Natural killer cell treated with Interleukin-12 subunit alpha and Interleukin-12 subunit beta and Interleukin-15 and Interleukin-18, amount 100 ng/mL, for 72 hours (primary cell): ENCODE measurements around the gene TCP11L2. TPM values are rescaled to one million over a fixed set of nuclear protein-coding genes. Genes with fewer than 3 reads are reported as not detected.

Experiments
- ATAC-seq, 2 donors: fragments of 150-1000 bp; cut with Tn5 transposase in 1 of 2; sonication (Bioruptor Pico), chemical (Tn5 transposase) in 1 of 2; 2 replicates each; pipeline ENCODE4 v1.10.0; 2021
- DNase-seq: peaks from one replicate; pipeline ENCODE4 v3.0.0; 2022; ENCODE audit warnings: low spot score
- H3K27ac Mint-ChIP-seq, 2 donors: 1 replicate in 1 of 2; 2 replicates in 1 of 2; pipeline ENCODE4 v1.8.0; 2022; ENCODE audit warnings: mixed read lengths in 2 of 2, mild to moderate bottlenecking in 1 of 2, moderate library complexity in 1 of 2
- H3K27me3 Mint-ChIP-seq, 2 donors: 1 replicate in 1 of 2; 2 replicates in 1 of 2; pipeline ENCODE4 v1.8.0; 2022; ENCODE audit warnings: mixed read lengths in 2 of 2
- H3K36me3 Mint-ChIP-seq: one replicate; pipeline ENCODE4 v1.8.0; 2022; ENCODE audit warnings: mixed read lengths
- H3K4me1 Mint-ChIP-seq, 2 donors: 1 replicate in 1 of 2; 2 replicates in 1 of 2; pipeline ENCODE4 v1.8.0; 2022; ENCODE audit warnings: low read depth in 2 of 2, mixed read lengths in 2 of 2, mild to moderate bottlenecking in 1 of 2
- H3K4me3 Mint-ChIP-seq: one replicate; pipeline ENCODE4 v1.8.0; 2022; ENCODE audit warnings: mixed read lengths
- H3K9me3 Mint-ChIP-seq: 2 replicates; pipeline ENCODE4 v1.8.0; 2022; ENCODE audit warnings: mixed read lengths
- total RNA-seq, 2 donors: library from RNA; stranded (reverse); gene quantifications; one replicate each; pipeline ENCODE4 v1.2.3, GENCODE V29; 2022

Gene TCP11L2
- total RNA-seq, result 1 to 10 TPM; 3.5 to 5.8 TPM

DNA sequence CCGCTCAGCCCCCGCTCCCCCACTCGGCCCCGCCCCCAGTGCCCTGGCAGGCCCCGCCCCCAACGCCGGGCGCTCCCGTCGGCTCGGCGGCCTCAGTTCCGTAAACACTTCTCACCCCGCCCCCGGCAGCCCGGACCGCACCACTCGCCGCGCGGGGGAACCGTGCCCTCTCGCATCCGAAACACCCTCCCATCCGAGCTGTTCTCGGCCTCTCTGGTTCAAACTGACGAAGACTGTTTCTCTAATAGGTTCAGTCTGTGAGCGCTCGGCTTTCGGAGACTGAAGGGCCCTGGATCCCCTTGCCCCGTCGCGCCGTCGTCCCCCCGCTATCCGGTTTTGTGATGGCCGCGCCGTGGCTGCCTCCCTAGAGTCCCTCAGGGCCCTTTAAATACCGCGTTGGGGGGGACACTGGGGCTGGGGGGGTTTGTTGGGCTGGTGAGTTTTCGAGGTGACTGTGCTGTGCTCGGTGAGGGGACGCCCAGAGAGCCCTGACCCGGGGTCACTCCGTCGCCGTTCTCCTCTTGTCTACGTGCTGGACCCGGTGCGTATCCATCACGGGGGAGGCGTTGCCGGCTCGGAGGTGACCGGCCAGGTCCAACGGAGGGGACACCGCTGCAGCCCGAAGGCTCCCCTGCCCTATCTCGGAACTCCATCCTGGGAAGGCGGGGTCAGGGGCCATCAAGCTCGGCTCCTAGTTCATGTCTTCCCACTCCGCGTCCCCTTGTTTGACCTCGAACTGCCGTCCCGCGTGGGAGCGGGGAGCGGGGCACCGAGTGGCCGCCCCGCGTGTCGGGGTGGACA is at the start of gene TCP11L2:
TSS of gene TCP11L2 (plus strand) at position 333 of the 801 bp plus-strand sequence. CDS start 8,343 bp downstream, outside the sequence.
- ATAC-seq (peak; percentile 93 to 95), DNase-seq (peak; percentile 92)
- Mint-ChIP-seq H3K36me3 (no peaks in the 10 kb centered on the region), H3K27me3 (no peaks in the 10 kb centered on the region), H3K27ac (peak within 1 kb of the TSS; percentile 92 to 98), H3K9me3 (no peaks in the 10 kb centered on the region), H3K4me3 (peak within 1 kb of the TSS; percentile 94), H3K4me1 (peaks cover 29 to 32% of the 10 kb centered on the region in 2 donors)

DNA sequence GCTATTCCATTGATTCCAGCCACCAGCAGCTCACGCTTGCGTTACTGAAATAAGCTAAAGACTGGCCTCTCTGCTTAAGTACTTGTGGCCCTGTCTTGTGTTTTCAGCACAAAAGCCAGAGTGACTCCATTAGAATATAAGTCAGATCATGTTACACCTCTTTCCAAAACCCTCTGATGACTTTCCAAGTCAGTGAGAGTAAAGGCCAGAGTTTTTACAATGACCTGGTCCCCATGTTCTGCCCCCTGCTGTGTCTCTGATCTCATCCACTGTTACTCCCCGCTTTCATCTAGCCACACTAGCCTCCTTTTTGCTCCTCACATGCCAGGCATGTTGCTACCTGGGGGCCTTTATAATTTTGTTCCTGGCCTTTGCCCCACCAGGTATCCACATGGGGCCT is 47.8 kb upstream of the TCP11L2 start:
- Mint-ChIP-seq H3K27ac (no peak overlapping the region), H3K4me3 (no peak overlapping the region), H3K36me3 (no peaks in the 10 kb centered on the region), H3K9me3 (no peaks in the 10 kb centered on the region), H3K4me1 (peaks cover 0 to 1% of the 10 kb centered on the region in 2 donors), H3K27me3 (peaks cover 0 to 1% of the 10 kb centered on the region in 2 donors)
- DNase-seq (no peak), ATAC-seq (no peak)

DNA sequence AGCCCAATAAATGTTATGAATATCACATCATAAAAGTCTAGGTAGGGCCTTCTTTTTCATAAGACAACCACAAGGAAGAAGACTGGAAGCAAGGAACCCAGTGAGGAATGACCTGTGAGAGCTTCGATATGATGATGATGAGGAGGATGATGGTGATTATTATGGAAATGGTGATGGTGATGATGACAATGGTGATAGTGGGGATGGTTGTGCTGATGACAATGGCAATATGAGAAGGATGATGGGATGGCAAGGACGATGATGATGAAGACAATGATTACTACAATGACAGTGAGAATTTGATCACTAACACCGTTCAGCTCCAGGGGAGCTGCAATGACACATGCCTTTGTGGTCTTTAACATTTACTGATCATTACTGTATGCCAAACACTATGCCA is 47.0 kb upstream of the TCP11L2 start:
- Mint-ChIP-seq H3K27me3 (peaks cover 0 to 4% of the 10 kb centered on the region in 2 donors), H3K4me3 (no peak overlapping the region), H3K9me3 (no peaks in the 10 kb centered on the region), H3K4me1 (no peaks in the 10 kb centered on the region), H3K27ac (no peak overlapping the region), H3K36me3 (no peaks in the 10 kb centered on the region)
- ATAC-seq, result no peak
- DNase-seq, result no peak

DNA sequence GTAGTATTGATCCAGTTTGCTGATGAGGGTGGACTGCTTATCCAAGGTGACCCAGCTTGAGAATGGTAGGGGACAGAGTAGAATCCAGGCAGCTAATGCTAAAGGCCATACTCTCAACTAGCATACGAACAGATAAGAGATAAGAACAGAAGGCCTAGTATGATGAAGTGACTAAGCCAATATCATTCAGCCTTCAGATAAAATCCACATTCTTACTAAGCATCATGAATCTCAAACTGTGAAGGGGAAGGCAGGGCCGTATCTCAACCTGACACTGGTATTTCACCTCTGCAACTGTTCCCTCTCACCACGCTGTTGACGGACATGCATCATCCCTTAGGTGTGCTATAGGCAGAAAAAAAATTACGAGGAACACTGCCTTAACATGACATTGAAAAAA is 46.6 kb upstream of the TCP11L2 start:
- Mint-ChIP-seq H3K4me1 (no peaks in the 10 kb centered on the region), H3K4me3 (no peak overlapping the region), H3K27me3 (peaks cover 0 to 4% of the 10 kb centered on the region in 2 donors), H3K27ac (no peak overlapping the region), H3K36me3 (no peaks in the 10 kb centered on the region), H3K9me3 (no peaks in the 10 kb centered on the region)
- peak in 1 of 2 donors; percentile 31 for ATAC-seq
- DNase-seq, result no peak

DNA sequence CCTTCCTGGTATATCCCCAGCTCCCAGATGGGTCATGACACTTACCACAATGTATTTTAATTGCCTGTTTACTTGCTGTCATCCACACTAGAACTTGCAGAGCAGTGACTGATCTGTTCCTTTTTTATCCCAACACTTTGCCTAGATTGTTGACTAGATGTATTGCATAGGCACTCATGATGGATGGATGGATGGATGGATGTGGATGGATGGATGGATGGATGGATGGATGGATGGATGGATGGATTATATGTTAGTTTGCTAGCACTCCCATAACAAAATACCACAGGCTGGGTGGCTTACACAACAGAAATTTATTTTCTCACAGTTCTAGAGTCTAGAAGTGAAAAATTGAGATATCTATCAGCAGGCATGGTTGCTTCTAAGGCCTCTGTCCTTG is 46.0 kb upstream of the TCP11L2 start:
- Mint-ChIP-seq H3K9me3 (no peaks in the 10 kb centered on the region), H3K4me3 (no peak overlapping the region), H3K27ac (no peak overlapping the region), H3K27me3 (peaks cover 0 to 4% of the 10 kb centered on the region in 2 donors), H3K36me3 (no peaks in the 10 kb centered on the region), H3K4me1 (no peaks in the 10 kb centered on the region)
- DNase-seq (no peak), ATAC-seq (no peak)

DNA sequence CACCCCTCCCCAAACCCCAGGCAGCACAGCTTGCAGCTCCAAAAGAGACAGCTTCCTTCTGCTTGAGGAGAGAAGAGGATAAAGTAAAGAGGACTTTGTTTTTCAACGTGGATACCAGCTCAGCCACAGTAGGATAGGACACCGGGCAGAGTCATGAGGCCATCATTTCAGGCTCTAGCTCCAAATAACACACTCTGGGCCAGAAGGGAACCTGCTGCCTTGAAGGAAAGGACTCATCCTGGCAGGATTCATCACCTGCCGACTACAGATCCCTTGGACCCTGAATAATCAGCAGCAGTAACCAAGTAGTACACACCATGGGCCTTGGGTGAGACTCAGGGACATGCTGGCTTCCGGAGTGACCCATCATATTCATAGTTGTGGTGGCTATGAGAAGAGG is 44.3 kb upstream of the TCP11L2 start:
- no peaks in the 10 kb centered on the region for H3K9me3 Mint-ChIP-seq

DNA sequence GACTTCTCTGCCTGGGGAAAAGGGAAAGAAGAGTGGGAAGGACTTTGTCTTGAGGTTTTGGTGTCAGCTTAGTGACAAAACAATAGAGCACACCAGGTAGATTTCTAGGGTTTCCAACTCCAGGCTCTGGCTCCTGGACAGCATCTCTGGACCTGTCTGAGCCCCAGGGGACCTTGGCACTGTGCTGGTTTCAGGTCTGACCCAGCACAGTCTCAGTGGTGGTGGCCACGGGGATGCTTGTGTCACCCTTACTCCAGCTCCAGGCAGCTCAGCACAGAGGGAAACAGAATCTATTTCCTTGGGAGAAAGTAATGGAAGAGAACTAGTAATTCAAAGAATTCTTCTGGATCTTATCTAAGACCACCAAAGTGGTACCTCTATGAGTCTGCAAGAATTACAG is 43.6 kb upstream of the TCP11L2 start:
- Mint-ChIP-seq H3K4me3 (no peak overlapping the region), H3K27ac (no peak overlapping the region), H3K9me3 (no peaks in the 10 kb centered on the region), H3K27me3 (peaks cover 8 to 11% of the 10 kb centered on the region in 2 donors), H3K4me1 (no peaks in the 10 kb centered on the region), H3K36me3 (no peaks in the 10 kb centered on the region)
- ATAC-seq, result no peak
- DNase-seq, result no peak

More for the DNA sequence above, 44.3 kb upstream of the TCP11L2 start:
- Mint-ChIP-seq H3K36me3 (no peaks in the 10 kb centered on the region), H3K4me1 (no peaks in the 10 kb centered on the region), H3K27me3 (peaks cover 8% of the 10 kb centered on the region in 2 donors), H3K4me3 (no peak overlapping the region), H3K27ac (no peak overlapping the region)
- ATAC-seq (no peak), DNase-seq (no peak)

DNA sequence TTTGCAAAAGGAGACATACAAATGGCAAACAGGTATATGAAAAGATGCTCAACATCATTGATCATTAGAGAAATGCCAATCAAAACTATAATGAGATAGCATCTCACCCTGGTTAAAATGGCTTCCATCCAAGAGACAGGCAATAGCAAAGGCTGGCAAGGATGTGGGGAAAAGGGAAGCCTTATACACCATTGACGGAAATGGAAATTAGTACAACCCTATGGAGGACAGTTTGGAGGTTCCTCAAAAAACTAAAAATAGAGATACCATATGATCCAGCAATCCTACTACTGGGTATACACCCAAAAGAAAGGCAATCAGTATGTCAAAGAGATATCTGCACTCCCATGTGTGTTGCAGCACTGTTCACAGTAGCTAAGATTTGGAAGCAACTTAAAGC is 37.4 kb upstream of the TCP11L2 start:
- Mint-ChIP-seq H3K27ac (no peak overlapping the region), H3K9me3 (no peaks in the 10 kb centered on the region), H3K4me1 (no peaks in the 10 kb centered on the region), H3K4me3 (no peak overlapping the region), H3K27me3 (peaks cover 15 to 22% of the 10 kb centered on the region in 2 donors), H3K36me3 (no peaks in the 10 kb centered on the region)
- ATAC-seq (no peak), DNase-seq (no peak)

DNA sequence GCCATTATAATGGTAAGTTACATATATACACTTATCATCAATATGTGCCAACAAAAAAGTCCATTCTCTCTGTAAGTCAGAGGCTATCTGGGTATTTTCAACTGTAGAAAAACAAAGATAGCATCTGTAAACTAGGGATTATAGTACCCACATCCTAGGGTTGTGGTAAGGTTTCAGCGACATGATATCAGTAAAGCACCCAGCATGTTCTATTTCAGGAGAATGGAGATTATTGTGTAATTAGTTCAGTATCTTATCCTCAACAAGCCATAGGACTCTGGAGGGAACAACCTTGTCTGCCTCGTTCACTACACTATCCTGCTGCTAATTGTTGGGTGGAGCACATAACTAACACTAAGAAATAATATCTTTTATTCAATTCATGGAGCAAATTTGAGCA is 35.0 kb upstream of the TCP11L2 start:
- ATAC-seq (peak in 1 of 2 donors; percentile 57), DNase-seq (no peak)
- H3K36me3 Mint-ChIP-seq, result no peaks in the 10 kb centered on the region
- peaks cover 10 to 24% of the 10 kb centered on the region in 2 donors for H3K27me3 Mint-ChIP-seq
- H3K4me1 Mint-ChIP-seq, result no peaks in the 10 kb centered on the region
- no peak overlapping the region for H3K4me3 Mint-ChIP-seq
- H3K27ac Mint-ChIP-seq, result no peak overlapping the region
- no peaks in the 10 kb centered on the region for H3K9me3 Mint-ChIP-seq

DNA sequence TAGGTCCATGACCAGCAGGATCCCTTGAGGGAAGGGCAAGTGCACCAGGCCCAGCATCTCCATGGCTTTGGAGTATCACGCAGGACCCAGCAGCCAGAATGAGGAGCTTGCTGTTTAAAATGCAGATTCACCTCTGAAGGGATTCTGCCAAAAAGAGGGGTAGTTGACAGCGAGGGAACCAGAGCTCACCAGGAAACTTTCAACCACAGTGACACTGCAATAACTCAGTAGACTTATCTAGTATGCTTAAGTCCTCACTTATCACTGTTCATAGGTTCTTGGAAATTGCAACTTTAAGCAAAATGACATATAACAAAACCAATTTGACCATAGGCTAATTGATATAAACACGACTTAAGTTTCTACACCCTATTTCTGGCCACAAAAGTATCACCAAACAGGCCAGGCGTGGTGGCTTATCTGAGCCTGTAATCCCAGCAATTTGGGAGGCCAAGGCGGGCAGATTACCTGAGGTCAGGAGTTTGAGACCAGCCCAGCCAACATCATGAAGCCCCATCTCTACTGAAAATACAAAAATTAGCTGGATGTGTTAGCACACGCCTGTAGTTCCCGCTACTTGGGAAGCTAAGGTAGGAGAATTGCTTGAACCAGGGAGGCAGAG is 33.3 kb upstream of the TCP11L2 start:
- Mint-ChIP-seq H3K4me1 (no peaks in the 10 kb centered on the region), H3K27me3 (peaks cover 9 to 21% of the 10 kb centered on the region in 2 donors), H3K4me3 (no peak overlapping the region), H3K27ac (peak overlapping the region in 1 of 2 donors; percentile 64), H3K9me3 (no peaks in the 10 kb centered on the region), H3K36me3 (no peaks in the 10 kb centered on the region)
- DNase-seq, result no peak
- peak in 1 of 2 donors; percentile 62 for ATAC-seq

DNA sequence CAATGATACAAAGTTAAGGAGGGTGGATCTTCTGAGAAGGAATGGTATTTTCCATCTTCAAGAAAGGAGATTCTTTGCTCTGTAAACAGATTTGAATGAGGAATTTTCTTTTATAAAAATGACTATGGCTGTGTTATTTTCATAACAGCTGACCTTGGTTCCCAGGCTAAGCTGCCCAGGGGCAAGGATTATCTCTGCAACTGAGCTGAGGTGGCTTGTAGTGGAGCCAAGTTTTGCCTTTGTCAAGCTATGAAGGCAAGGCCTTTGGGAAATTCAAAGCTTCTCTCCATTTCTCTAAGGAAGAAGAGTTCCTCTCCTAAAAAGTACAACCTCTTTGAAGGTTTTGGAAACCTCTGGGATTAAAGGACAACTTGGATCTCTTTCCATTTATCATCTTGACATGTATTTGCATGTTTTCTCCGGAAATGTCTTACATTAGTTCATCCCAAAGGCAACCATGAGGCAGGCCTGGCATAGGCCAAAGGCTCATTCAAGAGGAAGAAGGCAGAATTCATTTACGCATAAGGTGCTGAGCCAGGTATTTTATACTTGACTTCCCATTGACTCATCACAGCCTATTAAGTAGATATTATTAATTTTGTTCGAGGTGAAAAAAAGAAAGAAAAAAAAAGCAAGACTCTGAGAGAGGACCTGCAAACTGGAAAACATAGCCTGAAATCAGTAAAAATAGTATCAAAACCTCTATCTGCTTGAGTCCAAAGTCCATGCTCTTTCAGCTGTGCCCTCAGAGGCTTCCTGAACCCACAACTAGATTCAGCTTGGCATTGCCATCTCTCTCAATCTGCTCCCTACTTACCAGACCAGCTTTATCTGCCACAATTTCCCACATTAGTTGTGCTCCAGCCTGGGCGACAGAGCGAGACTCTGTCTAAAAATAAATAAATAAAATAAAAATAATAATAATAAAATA is 30.7 kb upstream of the TCP11L2 start:
- H3K27me3 Mint-ChIP-seq, result peaks cover 2 to 6% of the 10 kb centered on the region in 2 donors
- H3K9me3 Mint-ChIP-seq, result no peaks in the 10 kb centered on the region
- no peaks in the 10 kb centered on the region for H3K36me3 Mint-ChIP-seq
- DNase-seq (no peak), ATAC-seq (no peak)
- no peaks in the 10 kb centered on the region for H3K4me1 Mint-ChIP-seq
- no peak overlapping the region for H3K4me3 Mint-ChIP-seq
- no peak overlapping the region for H3K27ac Mint-ChIP-seq

DNA sequence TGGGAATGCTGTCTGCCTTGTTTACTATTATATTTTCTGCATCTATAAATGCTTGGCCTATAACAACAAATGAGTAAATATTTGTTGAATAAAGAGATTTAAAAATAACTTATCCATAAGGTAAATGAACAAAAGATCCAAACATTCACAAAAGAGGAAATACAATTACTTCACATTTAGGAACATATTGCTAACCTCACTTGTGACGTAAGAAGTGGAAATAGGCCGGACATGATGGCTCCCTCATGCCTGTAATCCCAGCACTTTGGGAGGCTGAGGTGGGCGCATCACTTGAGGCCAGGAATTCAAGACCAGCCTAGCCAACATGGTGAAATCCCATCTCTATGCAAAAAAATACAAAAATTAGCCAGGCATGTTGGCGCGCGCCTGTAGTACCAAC is 29.0 kb upstream of the TCP11L2 start:
- Mint-ChIP-seq H3K9me3 (no peaks in the 10 kb centered on the region), H3K36me3 (no peaks in the 10 kb centered on the region), H3K27ac (no peak overlapping the region), H3K4me3 (no peak overlapping the region), H3K4me1 (no peaks in the 10 kb centered on the region), H3K27me3 (peaks cover 2 to 6% of the 10 kb centered on the region in 2 donors)
- no peak for DNase-seq
- no peak for ATAC-seq

DNA sequence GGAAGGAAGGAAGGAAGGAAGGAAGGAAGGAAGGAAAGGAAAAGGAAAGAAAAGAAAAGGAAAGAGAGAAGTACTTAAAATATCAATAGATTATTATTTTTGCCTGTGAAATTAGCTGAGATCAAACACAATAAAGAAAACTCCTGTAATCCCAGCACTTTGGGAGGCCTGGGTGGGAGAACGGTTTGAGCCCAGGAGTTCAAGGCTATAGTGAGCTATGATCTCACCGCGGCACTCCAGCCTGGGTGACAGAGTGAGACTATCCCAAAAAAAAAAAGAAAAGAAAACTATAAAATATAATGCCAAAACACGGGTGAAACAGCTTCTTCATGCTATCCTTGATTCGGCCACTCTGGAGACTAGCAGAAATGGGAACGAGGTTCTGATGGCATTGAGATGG is 28.5 kb upstream of the TCP11L2 start:
- H3K27ac Mint-ChIP-seq, result no peak overlapping the region
- no peak for DNase-seq
- H3K4me1 Mint-ChIP-seq, result no peaks in the 10 kb centered on the region
- no peak overlapping the region for H3K4me3 Mint-ChIP-seq
- H3K9me3 Mint-ChIP-seq, result no peaks in the 10 kb centered on the region
- no peaks in the 10 kb centered on the region for H3K36me3 Mint-ChIP-seq
- peaks cover 2 to 6% of the 10 kb centered on the region in 2 donors for H3K27me3 Mint-ChIP-seq
- ATAC-seq, result no peak
